ENCODE results near the gene F2R. TPM values are rescaled to one million over a fixed set of nuclear protein-coding genes. Genes with fewer than 3 reads are reported as not detected.

The F2R gene
- total RNA-seq, 1 donor from 2014 or later: 25.1 TPM

- DNase-seq (ENCODE audit: low spot score, unreplicated experiment): no peak
- Mint-ChIP-seq H3K9me3 (ENCODE audit: low read depth) (no peaks in the 10 kb centered on the region), H3K4me3 (ENCODE audit: low read depth) (no peak overlapping the region), H3K4me1 (ENCODE audit: low read depth) (peaks cover 6% of the 10 kb centered on the region), H3K27ac (no peak overlapping the region), H3K36me3 (ENCODE audit: insufficient read depth) (peaks cover 6% of the 10 kb centered on the region), H3K27me3 (no peaks in the 10 kb centered on the region)
- no peak for TF ChIP-seq CTCF (IDR thresholded peaks at IDR 0.05; ENCODE audit: unreplicated experiment)
These were observed 21.6 kb upstream of the F2R start for GRCh38 chr5:76694317-76694716.

GRCh38 chr5:76695346-76695745, 20.6 kb upstream of the F2R start:
- Mint-ChIP-seq H3K27me3 (no peaks in the 10 kb centered on the region), H3K4me1 (ENCODE audit: low read depth) (peaks cover 6% of the 10 kb centered on the region), H3K9me3 (ENCODE audit: low read depth) (no peaks in the 10 kb centered on the region), H3K27ac (no peak overlapping the region), H3K36me3 (ENCODE audit: insufficient read depth) (peaks cover 6% of the 10 kb centered on the region), H3K4me3 (ENCODE audit: low read depth) (no peak overlapping the region)
- no peak for TF ChIP-seq CTCF (IDR thresholded peaks at IDR 0.05; ENCODE audit: unreplicated experiment)
- DNase-seq (ENCODE audit: low spot score, unreplicated experiment): no peak

- Mint-ChIP-seq H3K4me3 (ENCODE audit: low read depth) (no peak overlapping the region), H3K27me3 (no peaks in the 10 kb centered on the region), H3K36me3 (ENCODE audit: insufficient read depth) (peaks cover 6% of the 10 kb centered on the region), H3K9me3 (ENCODE audit: low read depth) (no peaks in the 10 kb centered on the region), H3K4me1 (ENCODE audit: low read depth) (peaks cover 3% of the 10 kb centered on the region), H3K27ac (no peak overlapping the region)
- DNase-seq (ENCODE audit: low spot score, unreplicated experiment): no peak
- TF ChIP-seq CTCF (IDR thresholded peaks at IDR 0.05; ENCODE audit: unreplicated experiment): no peak
These were observed 19.7 kb upstream of the F2R start for GRCh38 chr5:76696251-76696650.

- peaks cover 7% of the 10 kb centered on the region for H3K36me3 Mint-ChIP-seq (ENCODE audit: insufficient read depth)
- H3K4me3 Mint-ChIP-seq (ENCODE audit: low read depth): no peak overlapping the region
- no peak for DNase-seq (ENCODE audit: low spot score, unreplicated experiment)
- TF ChIP-seq CTCF (IDR thresholded peaks at IDR 0.05; ENCODE audit: unreplicated experiment): no peak
- H3K27ac Mint-ChIP-seq: no peak overlapping the region
- H3K4me1 Mint-ChIP-seq (ENCODE audit: low read depth): no peaks in the 10 kb centered on the region
- H3K9me3 Mint-ChIP-seq (ENCODE audit: low read depth): no peaks in the 10 kb centered on the region
- H3K27me3 Mint-ChIP-seq: no peaks in the 10 kb centered on the region
These were observed 18.3 kb upstream of the F2R start for GRCh38 chr5:76697670-76698069.

GRCh38 chr5:76700571-76700970, 15.4 kb upstream of the F2R start:
- H3K27ac Mint-ChIP-seq: no peak overlapping the region
- H3K4me3 Mint-ChIP-seq (ENCODE audit: low read depth): no peak overlapping the region

More at GRCh38 chr5:76700571-76700970, 15.4 kb upstream of the F2R start:
- H3K36me3 Mint-ChIP-seq (ENCODE audit: insufficient read depth): peaks cover 7% of the 10 kb centered on the region
- no peaks in the 10 kb centered on the region for H3K4me1 Mint-ChIP-seq (ENCODE audit: low read depth)
- H3K27me3 Mint-ChIP-seq: no peaks in the 10 kb centered on the region
- TF ChIP-seq CTCF (IDR thresholded peaks at IDR 0.05; ENCODE audit: unreplicated experiment): no peak
- no peak for DNase-seq (ENCODE audit: low spot score, unreplicated experiment)
- H3K9me3 Mint-ChIP-seq (ENCODE audit: low read depth): no peaks in the 10 kb centered on the region

Data from progenitor cell of endocrine pancreas (in vitro differentiated cells).